ENCODE data around the gene ABCC3. TPM values are rescaled to one million over a fixed set of nuclear protein-coding genes. Genes with fewer than 3 reads are reported as not detected.

The ABCC3 gene
- total and polyA plus RNA-seq, 2 donors (not counting 3 experiments of a cell fraction or from before 2014, with no cell fraction given), result 1.1 to 2.6 TPM

GRCh38 chr17:50621574-50622031 lies 13.1 kb upstream of the ABCC3 start:
- Histone ChIP-seq H3K9me1 (replicated peaks; ENCODE audit: control insufficient read depth, extremely low read depth, insufficient read depth, low read length) (no peaks in the 10 kb centered on the region), H3K4me1 (ENCODE audit: control insufficient read depth, extremely low read depth, insufficient read depth, low read length) (peaks cover 6% of the 10 kb centered on the region), H3K9me3 (replicated peaks; ENCODE audit: control insufficient read depth, insufficient read depth, low read length) (no peaks in the 10 kb centered on the region), H3K4me3 (replicated peaks in 1 of 3; ENCODE audit: insufficient read depth in 1 of 3, low read depth in 1 of 3, low read length in 3 of 3) (no peak overlapping the region), H3K9ac (replicated peaks; ENCODE audit: extremely low read depth, insufficient read depth, low read length) (no peak overlapping the region), H2AFZ (ENCODE audit: low read depth, low read length) (no peak overlapping the region), H3K36me3 (ENCODE audit: control insufficient read depth in 2 of 2, extremely low read depth in 1 of 2, insufficient read depth in 2 of 2, low read length in 2 of 2) (no peaks in the 10 kb centered on the region), H3K27ac (ENCODE audit: insufficient read depth, low read depth, low read length) (no peak overlapping the region), H4K20me1 (replicated peaks; ENCODE audit: control insufficient read depth, extremely low read depth, insufficient read depth, low read length) (no peaks in the 10 kb centered on the region), H3K4me2 (ENCODE audit: insufficient read depth, low read length) (no peak overlapping the region), H3K79me2 (ENCODE audit: control insufficient read depth, insufficient read depth, low read length) (no peaks in the 10 kb centered on the region), H3K27me3 (ENCODE audit: control insufficient read depth in 2 of 2, insufficient read depth in 2 of 2, low read length in 2 of 2) (no peaks in the 10 kb centered on the region)
- intact Hi-C loops (cut with micrococcal nuclease) (no loop called here), dilution Hi-C loops (cut with MboI; ENCODE audit: extremely low pct_ligation_motif_present, low sequenced_read_pairs) (no loop called here)
- no peak for DNase-seq (ENCODE audit: low read depth, low spot score)
- CTCF ChIA-PET, result interaction anchor here (10.3 kb wide), 1 partner anchor 72 kb away, joined by 398 read pairs; the partner anchor contains the start of gene SPATA20
- no peak for TF ChIP-seq MYC (IDR thresholded peaks at IDR 0.05; ENCODE audit: low read depth, low read length)
- no peak for TF ChIP-seq GATA2 (IDR thresholded peaks at IDR 0.05; ENCODE audit: insufficient read depth, insufficient read length, low read depth, low read length)
- no peak for TF ChIP-seq CTCF (IDR thresholded peaks at IDR 0.05; ENCODE audit: extremely low read depth in 1 of 2, insufficient read depth in 1 of 2, low read depth in 1 of 2, low read length in 2 of 2)
- no peak for TF ChIP-seq POLR2A (IDR thresholded peaks at IDR 0.05; ENCODE audit: low read depth, low read length)
- no peak for TF ChIP-seq JUN (IDR thresholded peaks at IDR 0.05; ENCODE audit: borderline replicate concordance, insufficient read depth, insufficient read length, low read depth)
- TF ChIP-seq EZH2 (IDR thresholded peaks at IDR 0.05; ENCODE audit: borderline replicate concordance, low read depth, low read length, severe bottlenecking), result no peak
- TF ChIP-seq POLR2AphosphoS5 (IDR thresholded peaks at IDR 0.05; ENCODE audit: insufficient read depth, low read depth, low read length), result no peak
- TF ChIP-seq MAX (IDR thresholded peaks at IDR 0.05; ENCODE audit: insufficient read depth, insufficient read length), result no peak
- no peak for TF ChIP-seq FOS (IDR thresholded peaks at IDR 0.05; ENCODE audit: borderline replicate concordance, insufficient read depth, low read length)
- BruUV-seq (replicated peaks), result no TSS peak
- POLR2A ChIA-PET, result no interaction called here
- no peak for FAIRE-seq

All from endothelial cell of umbilical vein (primary cell).